Measurements from ENCODE around the gene DCTN3.

DNA sequence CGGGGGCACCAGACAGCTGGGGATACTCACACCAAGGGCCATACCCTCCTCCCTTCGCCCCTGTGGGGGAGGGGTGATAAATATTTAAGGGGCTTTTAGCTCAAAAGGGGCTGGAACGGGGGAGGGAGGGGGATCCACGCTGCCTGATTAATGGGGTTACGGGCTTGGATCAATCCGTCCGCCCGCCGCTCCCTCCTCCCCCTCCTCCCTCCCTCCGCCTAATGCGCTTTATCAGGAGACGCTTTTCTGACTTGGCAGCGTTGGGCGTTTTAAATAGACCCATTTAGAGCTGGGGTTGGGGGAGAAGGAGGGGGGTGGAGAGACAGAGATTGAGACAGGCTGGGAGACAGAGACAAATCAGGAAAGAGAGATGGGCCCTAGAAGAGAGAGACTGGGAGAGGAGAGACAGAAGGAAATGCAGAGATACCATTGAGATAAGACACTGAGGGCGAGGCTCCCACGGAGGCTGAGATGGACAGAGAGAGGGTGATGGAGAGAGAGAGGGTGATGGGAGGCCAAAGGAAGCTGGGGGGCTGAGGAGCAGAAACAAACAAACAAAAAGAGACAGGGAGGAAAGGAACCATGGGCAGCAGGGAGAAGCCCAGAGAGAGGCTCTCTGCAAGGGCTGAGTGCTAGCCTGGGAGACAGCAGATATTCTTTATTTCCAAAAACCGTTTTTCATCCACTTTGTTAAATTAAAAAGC is 41.0 kb downstream of the DCTN3 start:
- no peak for TF ChIP-seq POLR2A (IDR thresholded peaks at IDR 0.05)
- TF ChIP-seq, protein P1, sequence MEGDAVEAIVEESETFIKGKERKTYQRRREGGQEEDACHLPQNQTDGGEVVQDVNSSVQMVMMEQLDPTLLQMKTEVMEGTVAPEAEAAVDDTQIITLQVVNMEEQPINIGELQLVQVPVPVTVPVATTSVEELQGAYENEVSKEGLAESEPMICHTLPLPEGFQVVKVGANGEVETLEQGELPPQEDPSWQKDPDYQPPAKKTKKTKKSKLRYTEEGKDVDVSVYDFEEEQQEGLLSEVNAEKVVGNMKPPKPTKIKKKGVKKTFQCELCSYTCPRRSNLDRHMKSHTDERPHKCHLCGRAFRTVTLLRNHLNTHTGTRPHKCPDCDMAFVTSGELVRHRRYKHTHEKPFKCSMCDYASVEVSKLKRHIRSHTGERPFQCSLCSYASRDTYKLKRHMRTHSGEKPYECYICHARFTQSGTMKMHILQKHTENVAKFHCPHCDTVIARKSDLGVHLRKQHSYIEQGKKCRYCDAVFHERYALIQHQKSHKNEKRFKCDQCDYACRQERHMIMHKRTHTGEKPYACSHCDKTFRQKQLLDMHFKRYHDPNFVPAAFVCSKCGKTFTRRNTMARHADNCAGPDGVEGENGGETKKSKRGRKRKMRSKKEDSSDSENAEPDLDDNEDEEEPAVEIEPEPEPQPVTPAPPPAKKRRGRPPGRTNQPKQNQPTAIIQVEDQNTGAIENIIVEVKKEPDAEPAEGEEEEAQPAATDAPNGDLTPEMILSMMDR (IDR thresholded peaks at IDR 0.05) = no peak

Measured in body of pancreas (tissue), 4 donors.